Hematopoietic multipotent progenitor cell treated with erythropoietin and hydrocortisone succinate and interleukin-3 and kit ligand, for 15 days (in vitro differentiated cells): ENCODE measurements around the gene POFUT2.

Experiments
- DNase-seq: peaks from one replicate; pipeline ENCODE4 v3.0.0-alpha.2; 2015; ENCODE audit warnings: low spot score

Gene POFUT2

GRCh38 chr21:45282283-45283034, 5.2 kb downstream of the POFUT2 start:
- DNase-seq = no peak

GRCh38 chr21:45281411-45282282, 6.0 kb downstream of the POFUT2 start:
- no peak for DNase-seq

- no peak for DNase-seq
Measured at GRCh38 chr21:45280969-45281368, 6.7 kb downstream of the POFUT2 start.

GRCh38 chr21:45280178-45280821, 7.4 kb downstream of the POFUT2 start:
- DNase-seq = no peak

- no peak for DNase-seq
Measured at GRCh38 chr21:45279446-45280177, 8.1 kb downstream of the POFUT2 start.

- no peak for DNase-seq
Measured at GRCh38 chr21:45278156-45278911, 9.4 kb downstream of the POFUT2 start.

GRCh38 chr21:45277101-45278045, 10.3 kb downstream of the POFUT2 start:
- no peak for DNase-seq

GRCh38 chr21:45276596-45276995, 11.1 kb downstream of the POFUT2 start:
- no peak for DNase-seq

- DNase-seq = no peak
Measured at GRCh38 chr21:45270306-45270821, 17.3 kb downstream of the POFUT2 start.

- DNase-seq = no peak
Measured at GRCh38 chr21:45269861-45270260, 17.8 kb downstream of the POFUT2 start.

- DNase-seq = no peak
Measured at GRCh38 chr21:45267390-45267760, 20.3 kb downstream of the POFUT2 start.

- no peak for DNase-seq
Measured at GRCh38 chr21:45266518-45267389, 20.9 kb downstream of the POFUT2 start.

- DNase-seq = no peak
Measured at GRCh38 chr21:45265721-45266517, 21.8 kb downstream of the POFUT2 start.

GRCh38 chr21:45264912-45265515, 22.7 kb downstream of the POFUT2 start:
- no peak for DNase-seq

GRCh38 chr21:45264146-45264911, 23.4 kb downstream of the POFUT2 start:
- no peak for DNase-seq

- DNase-seq = no peak
Measured at GRCh38 chr21:45263534-45263933, 24.2 kb downstream of the POFUT2 start.

- no peak for DNase-seq
Measured at GRCh38 chr21:45262616-45263015, 25.1 kb downstream of the POFUT2 start.
